ENCODE data around the gene STK25. TPM values are rescaled to one million over a fixed set of nuclear protein-coding genes. Genes with fewer than 3 reads are reported as not detected.

The STK25 gene
- total and polyA plus RNA-seq, 3 donors from 2014 or later, result 200 to 250 (median 224) TPM

DNA sequence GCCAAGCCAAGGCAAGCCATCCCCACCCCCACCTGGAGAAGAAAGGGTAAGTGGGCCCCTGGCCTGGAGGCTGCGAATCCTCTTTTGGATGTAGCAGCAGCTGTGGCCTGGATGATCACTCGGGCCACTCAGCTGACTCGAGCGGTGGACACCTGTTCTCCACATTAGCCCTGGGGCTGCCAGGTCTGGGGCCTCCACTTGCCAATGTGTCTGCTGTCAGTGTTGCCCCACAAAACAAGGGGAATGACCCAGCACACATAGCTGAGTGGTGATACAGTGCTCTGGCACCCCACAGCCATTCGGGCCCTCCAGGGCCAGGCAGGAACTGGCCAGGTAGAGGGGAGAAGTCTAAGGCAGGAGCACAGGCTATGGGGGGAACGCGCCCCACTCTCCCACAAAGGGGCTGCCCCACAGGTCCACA, 2.6 kb downstream of the STK25 start:
- no peak for TF ChIP-seq POLR2A (IDR thresholded peaks at IDR 0.05)
- TF ChIP-seq, protein P1, sequence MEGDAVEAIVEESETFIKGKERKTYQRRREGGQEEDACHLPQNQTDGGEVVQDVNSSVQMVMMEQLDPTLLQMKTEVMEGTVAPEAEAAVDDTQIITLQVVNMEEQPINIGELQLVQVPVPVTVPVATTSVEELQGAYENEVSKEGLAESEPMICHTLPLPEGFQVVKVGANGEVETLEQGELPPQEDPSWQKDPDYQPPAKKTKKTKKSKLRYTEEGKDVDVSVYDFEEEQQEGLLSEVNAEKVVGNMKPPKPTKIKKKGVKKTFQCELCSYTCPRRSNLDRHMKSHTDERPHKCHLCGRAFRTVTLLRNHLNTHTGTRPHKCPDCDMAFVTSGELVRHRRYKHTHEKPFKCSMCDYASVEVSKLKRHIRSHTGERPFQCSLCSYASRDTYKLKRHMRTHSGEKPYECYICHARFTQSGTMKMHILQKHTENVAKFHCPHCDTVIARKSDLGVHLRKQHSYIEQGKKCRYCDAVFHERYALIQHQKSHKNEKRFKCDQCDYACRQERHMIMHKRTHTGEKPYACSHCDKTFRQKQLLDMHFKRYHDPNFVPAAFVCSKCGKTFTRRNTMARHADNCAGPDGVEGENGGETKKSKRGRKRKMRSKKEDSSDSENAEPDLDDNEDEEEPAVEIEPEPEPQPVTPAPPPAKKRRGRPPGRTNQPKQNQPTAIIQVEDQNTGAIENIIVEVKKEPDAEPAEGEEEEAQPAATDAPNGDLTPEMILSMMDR (IDR thresholded peaks at IDR 0.05), result no peak
- Histone ChIP-seq H3K27ac (no peak overlapping the region), H3K4me3 (no peak overlapping the region), H3K9me3 (no peaks in the 10 kb centered on the region), H3K36me3 (ENCODE audit: low read depth, missing control alignments) (no peaks in the 10 kb centered on the region), H3K4me1 (peaks cover 21% of the 10 kb centered on the region), H3K27me3 (no peaks in the 10 kb centered on the region)
- WGBS, 2 donors, result 86 to 100% methylated on average over 3 to 7 of the region's 7 CpGs
- no peak for DNase-seq
- intact Hi-C loops (cut with DNase I; ENCODE audit: low total_unique reads), result no loop called here

DNA sequence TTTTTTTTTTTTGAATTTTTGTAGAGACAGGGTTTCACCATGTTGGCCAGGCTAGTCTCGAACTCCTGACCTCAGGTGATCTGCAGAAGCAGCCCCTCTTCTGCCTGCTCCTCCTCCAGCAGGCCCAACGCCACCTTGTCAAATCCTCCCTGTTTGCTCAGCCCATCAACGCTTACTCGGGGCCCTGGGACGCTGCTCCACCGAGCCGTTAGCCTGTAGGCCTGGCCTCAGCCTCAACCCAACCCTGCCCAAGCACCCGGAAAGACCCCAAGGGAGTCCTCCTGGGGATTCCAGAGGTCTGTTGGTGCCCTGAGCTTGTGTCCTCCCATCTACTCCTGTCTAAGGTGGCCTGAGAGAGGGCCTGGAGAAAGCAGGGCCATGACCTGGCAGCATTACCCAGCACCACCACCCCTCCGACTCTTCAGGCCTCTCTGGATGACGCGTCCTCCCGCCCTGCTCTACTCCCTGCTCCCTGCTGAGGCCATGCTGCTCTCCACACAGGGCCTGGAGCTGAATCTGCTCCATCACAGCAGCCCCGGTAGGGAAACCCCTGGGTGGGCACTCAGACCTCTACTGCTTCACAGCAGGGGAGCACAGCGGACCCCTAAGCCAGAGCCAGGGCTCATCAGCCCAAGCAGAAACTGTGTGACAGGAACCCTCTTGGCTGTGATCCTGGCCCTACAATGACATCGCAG, 3.2 kb downstream of the STK25 start:
- no peak for DNase-seq
- no peak overlapping the region for H3K27ac ChIP-seq
- no peak for TF ChIP-seq POLR2A (IDR thresholded peaks at IDR 0.05)
- TF ChIP-seq, protein P1 (IDR thresholded peaks at IDR 0.05), result no peak
- no peak overlapping the region for H3K4me3 ChIP-seq
- intact Hi-C loops (cut with DNase I; ENCODE audit: low total_unique reads), result no loop called here
- no peaks in the 10 kb centered on the region for H3K36me3 ChIP-seq (ENCODE audit: low read depth, missing control alignments)
- peaks cover 21% of the 10 kb centered on the region for H3K4me1 ChIP-seq
- H3K9me3 ChIP-seq, result no peaks in the 10 kb centered on the region
- no peaks in the 10 kb centered on the region for H3K27me3 ChIP-seq
- WGBS, 2 donors, result 90 to 93% methylated on average over 9 to 15 of the region's 15 CpGs

DNA sequence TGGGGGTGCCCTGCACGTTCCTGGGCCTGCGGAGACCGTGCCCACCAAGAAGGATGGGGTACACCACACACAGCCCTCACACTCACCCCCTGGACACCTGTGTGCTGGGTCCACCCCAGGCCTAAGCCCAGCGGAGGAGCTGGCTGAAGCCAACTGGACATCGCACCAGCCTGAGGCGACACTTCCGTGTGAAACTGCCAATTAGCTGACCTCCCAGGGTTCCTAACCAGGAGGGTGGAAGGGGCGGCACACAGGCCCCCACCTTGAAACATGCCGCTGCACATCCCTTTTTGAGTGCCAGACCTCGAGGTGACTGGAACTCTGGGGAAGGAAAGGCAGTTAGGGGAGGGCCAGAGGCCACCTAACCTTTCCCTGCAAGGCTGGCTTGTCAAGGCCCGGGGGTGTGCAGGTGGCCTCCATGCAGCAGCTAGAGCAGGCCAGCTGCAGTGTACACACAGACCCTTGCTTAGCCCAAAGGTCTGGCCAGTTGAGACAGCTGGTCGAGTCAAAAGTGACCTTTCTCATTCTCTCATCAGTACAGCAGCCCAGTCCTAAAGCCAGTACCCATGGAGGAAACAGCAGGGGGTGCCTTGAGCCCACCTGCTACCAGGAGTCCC, 4.5 kb downstream of the STK25 start:
- WGBS, 2 donors, result 77 to 86% methylated on average over 11 to 12 of the region's 12 CpGs
- Histone ChIP-seq H3K27me3 (no peaks in the 10 kb centered on the region), H3K36me3 (ENCODE audit: low read depth, missing control alignments) (no peaks in the 10 kb centered on the region), H3K4me3 (no peak overlapping the region), H3K4me1 (peaks cover 14% of the 10 kb centered on the region), H3K27ac (no peak overlapping the region), H3K9me3 (no peaks in the 10 kb centered on the region)
- no peak for DNase-seq
- intact Hi-C loops (cut with DNase I; ENCODE audit: low total_unique reads), result no loop called here
- TF ChIP-seq POLR2A (IDR thresholded peaks at IDR 0.05), result no peak
- TF ChIP-seq, protein P1 (IDR thresholded peaks at IDR 0.05), result no peak

DNA sequence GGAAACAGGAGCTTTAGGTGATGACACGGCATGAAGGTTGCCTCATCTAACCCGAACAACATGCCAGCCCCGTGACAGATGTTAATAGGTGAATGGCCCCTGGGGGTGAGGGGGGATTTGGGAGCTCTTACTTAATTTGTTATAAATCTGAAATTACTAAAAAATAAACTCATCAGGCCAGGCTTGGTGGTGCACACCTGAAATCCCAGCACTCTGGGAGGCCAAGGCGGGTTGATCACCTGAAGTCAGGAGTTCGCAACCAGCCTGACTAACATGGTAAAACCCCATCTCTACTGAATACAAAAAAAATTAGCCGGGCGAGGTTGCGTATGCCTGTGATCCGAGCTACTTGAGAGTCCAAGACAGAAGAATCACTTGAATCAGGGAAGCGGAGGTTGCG, 6.1 kb downstream of the STK25 start:
- H3K36me3 ChIP-seq (ENCODE audit: low read depth, missing control alignments), result no peaks in the 10 kb centered on the region

More for the DNA sequence above, 6.1 kb downstream of the STK25 start:
- Histone ChIP-seq H3K27ac (no peak overlapping the region), H3K9me3 (no peaks in the 10 kb centered on the region), H3K4me3 (no peak overlapping the region), H3K27me3 (no peaks in the 10 kb centered on the region), H3K4me1 (peaks cover 10% of the 10 kb centered on the region)
- 86 to 96% methylated on average over 11 of the region's 11 CpGs for WGBS, 2 donors
- intact Hi-C loops (cut with DNase I; ENCODE audit: low total_unique reads), result no loop called here
- no peak for TF ChIP-seq POLR2A (IDR thresholded peaks at IDR 0.05)
- TF ChIP-seq, protein P1 (IDR thresholded peaks at IDR 0.05), result no peak
- no peak for DNase-seq

All from testis (tissue), 3 donors.